HG02763 (cell line): ENCODE results near the gene PLLP.

Experiments
- ATAC-seq: cut with Tn5 transposase; IDR thresholded peaks from one replicate; pipeline ENCODE4 v1.9.1; 2021; ENCODE audit warnings: mild to moderate bottlenecking, moderate library complexity; ENCODE audit not compliant: unreplicated experiment

The PLLP gene

DNA sequence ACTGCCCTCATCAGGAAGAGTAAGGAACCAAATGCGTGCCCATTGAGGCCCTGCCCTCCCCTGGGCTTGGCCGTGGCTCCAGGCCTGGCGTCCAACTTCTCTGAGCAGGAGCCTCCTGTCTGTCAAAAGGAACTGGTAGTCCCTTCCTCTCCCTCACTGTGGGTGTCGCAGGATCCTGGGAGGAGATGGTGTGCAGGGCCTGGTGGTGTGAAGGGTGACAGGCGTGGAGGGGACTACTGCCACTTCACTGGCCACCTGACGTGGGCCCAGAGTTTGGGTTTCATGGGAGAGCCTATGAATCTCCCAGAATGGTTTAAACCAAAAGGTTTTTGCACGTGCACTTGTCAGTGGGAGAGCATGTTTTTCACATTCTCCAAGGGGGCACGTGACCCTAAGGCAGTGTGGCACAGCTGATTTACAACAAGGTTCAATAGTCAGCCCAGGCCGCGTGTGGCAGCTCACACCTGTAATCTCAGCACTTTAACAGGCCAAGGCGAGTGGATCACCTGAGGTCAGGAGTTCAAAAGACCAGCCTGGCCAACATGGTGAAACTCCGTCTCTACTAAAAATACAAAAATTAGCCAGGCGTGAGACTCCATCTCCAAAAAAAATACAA is 26.9 kb downstream of the PLLP start:
- no peak for ATAC-seq

DNA sequence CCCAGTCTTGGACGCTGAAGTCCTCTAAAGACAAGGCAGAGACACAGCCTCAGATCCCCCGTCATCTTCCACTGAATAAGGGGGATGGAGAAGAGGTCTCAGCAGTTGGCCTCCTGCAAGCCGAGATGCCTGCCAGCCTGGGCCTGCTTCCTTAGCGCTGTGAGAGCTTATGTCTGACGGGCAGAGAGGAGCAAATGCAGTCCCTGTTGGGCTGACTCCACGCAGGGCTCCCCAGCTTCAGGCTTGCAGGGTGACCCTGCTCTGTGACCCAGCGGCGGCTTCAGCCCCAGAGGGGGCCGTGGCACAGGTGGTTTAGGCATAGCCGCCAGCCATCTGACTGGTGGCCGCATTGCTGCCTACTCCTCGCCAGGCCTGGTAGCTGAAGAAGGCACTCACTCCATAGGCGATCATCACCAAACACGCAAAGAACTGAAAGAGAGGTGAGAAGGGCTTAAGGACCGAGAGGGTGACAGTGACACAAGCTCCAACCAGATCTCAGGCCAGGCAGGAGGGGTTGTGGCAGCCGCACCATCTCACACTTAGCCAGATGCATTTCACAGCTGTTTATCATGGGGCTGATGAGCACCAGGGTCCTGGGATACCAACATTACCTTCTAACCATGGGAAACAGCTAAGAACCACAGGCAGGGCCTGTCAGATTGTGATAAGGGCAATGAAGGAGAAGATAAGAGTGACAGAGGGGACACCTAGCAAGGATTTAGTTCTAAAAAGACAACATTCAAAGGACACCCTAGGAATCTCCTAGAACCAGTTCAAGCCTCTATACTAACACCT is 27.7 kb downstream of the PLLP start:
- ATAC-seq = no peak

DNA sequence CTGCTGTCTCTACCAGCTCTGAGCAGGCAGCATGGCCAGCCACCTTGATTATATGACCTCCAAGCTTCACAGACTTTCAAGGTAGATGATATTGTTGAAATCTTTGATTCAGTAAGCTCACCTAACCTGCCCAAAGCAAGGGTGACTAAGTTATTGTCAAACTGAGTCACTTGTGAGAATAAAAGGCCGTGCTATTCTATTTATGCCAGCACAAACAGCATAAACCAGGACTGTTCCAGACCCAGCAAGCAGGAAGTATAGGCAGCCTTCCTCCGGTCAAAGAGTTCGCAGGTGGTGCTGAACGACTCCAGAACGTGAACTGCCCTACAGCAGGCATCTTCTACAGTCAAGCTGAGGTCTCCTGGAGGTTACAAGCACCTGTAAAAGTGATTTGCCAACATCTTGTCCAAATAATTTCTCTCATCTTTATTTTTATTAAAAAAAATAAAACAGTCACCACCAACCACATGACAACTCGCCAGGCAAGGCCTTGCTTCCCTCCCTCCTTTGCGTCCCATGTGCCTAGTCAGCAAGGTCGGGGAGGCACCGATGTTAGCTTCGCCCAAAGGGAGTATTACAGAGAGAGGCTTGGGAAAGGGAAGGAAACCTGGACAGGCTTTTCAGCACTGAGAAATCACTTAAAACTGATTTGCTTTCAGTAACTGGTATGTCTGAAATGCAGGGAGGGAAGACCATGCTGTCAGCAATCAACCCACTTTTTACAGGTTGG is 28.6 kb downstream of the PLLP start:
- ATAC-seq = no peak

DNA sequence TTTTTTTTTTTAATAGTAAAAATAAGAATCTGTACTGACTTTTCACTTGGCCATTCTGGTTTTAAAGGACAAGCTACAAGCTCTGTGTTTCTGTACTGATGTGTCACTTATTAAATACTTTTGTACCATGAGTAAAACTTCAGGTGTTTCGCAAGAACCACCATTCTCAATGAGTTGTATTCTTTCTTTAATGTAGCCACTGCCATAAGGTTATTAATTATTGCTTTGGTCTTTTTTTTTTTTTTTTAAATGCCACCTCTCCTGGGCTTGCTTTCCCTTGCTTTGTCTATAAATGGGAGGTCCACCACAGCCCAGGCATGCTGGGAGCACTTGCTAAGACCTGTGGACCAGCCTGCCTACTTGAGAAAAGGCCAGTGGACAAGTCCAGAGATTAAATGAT is 31.0 kb downstream of the PLLP start:
- no peak for ATAC-seq

DNA sequence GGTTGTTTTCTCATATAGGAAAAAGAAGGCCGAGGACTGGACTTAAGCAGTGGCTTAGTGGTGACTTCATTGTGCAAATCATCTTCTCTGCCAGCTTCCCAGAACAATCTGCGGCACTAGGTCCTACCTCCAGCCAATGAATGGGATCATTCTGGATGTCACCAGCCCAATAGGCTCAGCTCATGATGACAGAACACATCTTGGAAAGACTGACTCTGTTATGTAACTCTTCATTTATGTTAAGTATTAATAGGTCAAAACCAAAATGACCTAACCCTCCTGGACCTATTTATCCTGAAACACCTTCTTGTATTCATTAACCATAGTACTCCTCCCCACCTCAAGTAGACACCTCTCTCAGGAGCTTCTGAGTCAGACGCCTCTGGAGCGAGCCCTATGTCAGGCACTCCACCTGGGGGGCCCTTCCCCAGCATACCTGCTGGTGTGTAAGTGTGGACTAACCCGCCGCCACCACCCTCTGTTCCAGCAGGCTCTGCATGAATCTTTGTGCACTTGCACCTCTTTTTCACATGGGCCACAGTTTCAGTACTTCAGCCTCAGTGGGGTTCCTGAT is 32.2 kb downstream of the PLLP start:
- ATAC-seq = no peak

DNA sequence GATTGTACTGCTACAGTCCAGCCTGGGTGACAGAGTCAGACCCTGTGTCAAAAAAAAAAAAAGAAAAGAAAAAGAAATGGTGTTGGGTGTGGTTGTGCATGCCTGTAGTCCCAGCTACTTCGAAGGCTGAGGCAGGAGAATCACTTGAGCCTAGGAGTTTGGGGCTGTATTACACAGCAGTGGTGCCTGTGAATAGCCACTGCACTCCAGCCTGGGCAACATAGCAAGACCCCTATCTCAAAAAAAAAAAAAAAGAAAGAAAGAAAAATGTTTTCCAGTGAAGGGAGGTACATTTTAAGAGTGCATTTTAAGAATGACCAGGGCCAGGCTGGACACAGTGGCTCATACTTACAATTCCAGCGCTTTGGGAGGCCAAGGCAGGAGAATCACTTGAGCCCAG is 33.1 kb downstream of the PLLP start:
- no peak for ATAC-seq

DNA sequence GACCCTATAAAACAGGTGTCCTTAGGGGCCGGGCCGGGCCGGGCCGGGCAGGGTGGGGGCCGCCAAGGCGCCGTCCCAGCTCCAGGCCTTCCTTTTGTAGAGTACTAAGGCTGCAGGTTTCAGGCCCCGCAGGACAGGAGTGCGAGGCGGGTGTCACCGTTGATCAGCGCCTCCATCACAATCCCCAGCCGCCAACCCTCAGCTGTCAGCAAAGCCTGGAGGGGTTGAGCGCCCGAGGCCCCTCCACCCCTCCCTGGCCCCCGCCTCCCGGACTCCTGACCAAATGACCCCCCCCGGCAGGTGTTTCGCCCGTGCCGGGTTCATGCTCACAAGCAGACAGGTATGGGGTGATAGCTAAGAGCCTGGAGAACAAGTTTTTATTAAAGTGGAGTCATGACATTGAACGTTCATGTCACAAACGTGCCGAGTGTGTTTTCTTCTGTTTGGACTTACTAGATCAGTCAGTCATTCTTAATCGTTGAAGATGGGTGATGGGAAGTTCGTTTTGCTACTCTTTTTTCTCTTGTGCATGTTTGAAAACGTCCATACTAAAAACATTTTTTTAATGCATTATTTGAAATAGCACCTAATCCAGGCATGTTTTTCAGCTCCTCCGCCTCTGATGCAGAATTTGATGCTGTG is 38.9 kb downstream of the PLLP start:
- ATAC-seq = peak; percentile 19

DNA sequence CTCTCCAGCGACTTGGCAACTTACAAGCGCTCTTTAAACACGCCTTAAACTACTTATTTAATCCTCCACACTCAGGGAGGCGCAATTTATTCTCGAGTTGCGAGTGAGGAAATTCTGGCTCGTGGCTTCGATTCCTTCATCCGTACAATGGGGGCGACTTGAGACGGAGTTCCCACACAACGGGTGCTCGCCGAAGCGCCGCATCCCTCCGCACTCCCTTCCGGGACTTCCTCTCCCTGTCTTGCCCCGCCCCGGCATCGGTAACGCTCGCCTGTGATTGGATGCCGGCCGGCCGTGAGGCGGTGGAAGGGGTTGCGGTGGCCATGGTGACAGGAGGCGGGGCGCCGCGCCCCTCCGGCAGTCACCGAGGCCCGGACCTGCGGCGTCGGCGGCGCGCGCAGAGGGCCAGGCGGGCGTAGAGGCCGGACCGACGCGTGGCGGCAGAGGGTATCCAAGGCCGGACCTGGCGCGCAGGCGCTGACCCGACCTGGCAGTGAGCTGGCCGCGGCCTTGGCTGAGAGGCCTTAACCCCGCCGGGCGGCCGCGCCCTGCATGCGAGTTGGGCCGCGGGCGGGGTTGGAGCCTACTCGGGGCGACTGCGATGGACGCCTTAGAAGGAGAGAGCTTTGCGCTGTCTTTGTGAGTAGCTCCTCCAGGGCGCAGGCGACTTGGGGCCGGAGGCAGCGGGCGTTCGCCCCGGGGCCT is 39.6 kb downstream of the PLLP start, which contains the start of gene ARL2BP:
Gene ARL2BP (plus strand): TSS at position 493 of the 705 bp plus-strand sequence. CDS start 109 bp downstream, at position 602.
- peak; percentile 97 for ATAC-seq

DNA sequence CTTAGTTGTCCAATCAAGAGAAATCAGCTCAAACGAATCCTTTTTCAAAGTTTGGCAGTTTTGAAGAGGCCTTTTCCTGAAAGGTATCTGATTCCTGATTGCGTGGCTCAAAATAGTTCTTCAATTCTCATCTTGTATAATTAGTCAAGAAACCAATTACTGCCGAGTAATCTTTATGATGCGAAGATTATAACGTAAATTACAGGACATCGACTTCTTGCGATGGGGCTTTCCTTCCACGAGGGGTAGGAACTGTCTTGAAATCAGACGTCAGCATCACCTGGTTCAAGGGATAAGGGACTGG is 40.1 kb downstream of the PLLP start:
- no peak for ATAC-seq

DNA sequence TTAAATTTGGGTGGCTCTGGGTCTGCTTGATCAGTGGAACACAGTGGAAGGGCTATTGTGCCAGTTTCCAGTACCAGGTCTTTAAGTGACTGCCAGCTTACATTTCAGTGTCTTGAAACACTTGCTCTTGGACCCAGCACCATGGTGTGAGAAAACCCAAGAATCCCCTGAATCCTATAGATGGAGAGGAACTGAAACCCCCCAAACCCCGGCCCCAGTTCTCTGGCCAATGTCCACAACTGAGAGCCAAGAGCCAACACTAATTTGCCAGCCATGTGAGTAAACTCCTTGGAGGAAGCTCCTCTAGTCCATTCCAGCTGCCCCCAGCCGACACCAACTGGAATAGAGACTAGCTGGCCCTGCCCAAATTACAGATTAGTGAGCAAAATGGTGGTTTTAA is 41.8 kb downstream of the PLLP start:
- ATAC-seq = no peak

DNA sequence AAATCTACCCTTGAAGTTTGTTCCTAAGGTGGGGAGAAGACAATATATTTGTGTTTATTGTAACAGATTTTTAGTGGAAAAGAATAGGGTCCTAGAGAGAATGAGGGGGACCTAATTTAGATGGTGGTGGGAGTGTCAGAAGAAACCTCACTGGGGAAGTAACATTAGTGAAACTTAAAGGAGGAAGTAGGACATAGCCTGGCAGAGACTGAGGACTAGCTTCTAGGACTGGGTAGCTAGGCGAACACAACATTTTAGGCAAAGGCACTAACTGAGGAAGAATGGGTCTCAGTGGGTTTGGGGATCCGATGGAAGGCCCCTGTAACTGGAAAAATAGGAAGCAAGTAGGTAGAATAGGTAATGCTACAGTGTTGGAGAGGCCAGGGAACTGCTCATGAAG is 43.6 kb downstream of the PLLP start:
- no peak for ATAC-seq

DNA sequence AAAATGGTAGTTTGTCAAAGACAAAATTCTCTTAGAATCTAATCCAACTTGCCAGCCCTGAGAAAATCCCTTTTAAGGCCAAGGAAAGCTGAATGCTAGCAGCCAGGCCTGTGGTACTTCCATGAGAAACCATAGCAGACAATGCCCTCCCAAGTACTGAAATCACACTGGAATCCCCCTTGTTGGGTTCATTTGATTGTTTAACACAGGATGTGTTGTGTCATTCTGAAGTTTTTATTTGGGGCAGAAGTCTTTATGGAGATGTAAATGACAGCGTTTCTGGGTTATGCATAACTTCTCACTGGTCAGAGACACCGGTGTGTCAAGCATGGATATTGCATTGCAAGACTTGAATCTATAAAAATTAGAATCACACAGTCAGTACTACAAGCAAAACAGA is 45.4 kb downstream of the PLLP start:
- ATAC-seq = no peak

DNA sequence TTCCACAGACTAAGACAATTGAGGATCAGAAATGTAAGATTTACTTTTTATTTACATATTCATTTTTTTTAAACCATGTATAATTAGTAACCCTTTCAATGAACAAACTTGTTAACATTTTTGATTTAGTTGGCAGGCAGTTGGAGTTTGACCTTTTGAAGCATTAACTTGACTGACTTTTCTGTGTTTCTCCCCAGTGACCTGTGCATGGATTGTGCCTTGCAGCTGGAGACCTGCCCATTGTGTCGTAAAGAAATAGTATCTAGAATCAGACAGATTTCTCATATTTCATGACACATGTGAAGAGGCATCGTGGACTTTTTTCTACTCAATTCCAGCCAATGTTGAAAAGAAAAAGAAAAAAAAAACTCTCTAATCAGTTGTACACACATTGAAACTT is 45.8 kb downstream of the PLLP start:
- no peak for ATAC-seq

DNA sequence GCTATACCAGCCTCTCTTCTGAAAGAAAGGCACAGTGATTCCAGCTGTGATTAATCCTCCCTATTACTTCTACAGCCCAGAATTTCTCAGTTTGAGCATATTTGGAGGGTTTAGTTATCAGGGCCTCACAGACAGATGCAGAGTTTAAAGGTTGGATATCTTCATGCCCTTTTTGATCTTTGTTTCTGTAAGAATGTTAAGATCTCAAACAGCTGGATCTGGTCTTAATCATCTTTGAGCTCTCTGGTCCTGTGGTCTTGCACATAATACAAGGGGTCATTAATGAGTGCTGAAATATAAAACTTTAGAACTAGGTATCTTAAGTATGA is 48.5 kb downstream of the PLLP start:
- ATAC-seq = no peak

DNA sequence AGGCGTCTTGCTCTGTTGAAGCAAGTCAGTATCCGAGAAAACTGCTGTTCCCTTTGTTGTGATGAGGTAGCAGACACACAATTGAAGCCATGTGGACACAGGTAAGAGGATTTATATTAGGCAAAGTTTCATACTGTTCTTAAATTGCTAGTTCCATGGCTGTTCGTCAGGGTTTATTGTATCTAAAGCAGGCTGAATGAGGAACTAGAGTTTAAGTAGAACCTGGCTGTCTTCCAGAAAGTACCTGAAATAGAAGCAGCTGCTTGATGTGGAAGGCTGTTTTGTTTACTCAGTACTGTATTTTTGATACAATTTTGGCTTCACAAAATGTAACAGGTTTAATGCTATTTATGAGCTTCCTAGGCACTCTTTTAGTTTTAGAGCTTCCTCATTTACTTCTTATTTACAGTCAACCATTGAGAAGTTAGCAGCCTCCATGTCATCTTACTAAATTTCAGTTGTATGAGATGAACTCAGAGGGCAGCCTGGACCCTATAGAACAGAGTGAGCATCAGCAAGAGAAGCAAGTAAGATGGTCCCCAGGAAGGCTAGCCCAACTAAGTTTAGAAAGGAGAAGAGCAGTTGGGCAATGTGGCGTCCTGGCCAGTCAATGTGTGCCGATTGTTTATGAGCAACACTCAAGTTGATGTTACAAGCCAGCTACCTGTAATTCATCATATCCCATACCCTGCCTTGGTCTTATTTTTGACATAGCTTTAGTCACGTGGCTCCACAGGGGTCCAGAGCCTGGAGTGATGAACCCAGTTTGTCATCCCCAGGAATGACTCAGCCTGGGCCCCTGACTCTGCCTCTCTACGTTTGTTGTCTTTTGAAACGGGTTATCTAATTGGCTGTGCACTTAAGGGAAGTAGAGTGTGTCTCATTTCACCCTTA is 49.1 kb downstream of the PLLP start:
- no peak for ATAC-seq

DNA sequence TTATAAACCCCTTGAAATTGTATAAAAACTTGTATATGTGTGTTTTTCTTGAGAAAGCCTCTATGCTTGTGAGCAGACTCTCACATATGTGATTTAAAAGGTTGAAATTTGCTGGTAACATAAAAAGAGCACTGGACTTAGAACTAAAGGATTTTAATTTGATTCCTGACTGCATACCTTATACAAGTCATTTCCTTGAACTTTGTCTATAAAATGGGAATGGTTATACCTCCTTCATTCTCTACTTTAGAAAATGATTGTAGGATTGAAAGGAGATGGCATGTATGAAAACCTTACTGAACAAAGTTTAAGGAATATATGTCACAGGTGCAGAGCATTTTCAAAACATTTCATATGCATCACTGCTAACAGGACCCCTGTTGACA is 49.8 kb downstream of the PLLP start:
- no peak for ATAC-seq

DNA sequence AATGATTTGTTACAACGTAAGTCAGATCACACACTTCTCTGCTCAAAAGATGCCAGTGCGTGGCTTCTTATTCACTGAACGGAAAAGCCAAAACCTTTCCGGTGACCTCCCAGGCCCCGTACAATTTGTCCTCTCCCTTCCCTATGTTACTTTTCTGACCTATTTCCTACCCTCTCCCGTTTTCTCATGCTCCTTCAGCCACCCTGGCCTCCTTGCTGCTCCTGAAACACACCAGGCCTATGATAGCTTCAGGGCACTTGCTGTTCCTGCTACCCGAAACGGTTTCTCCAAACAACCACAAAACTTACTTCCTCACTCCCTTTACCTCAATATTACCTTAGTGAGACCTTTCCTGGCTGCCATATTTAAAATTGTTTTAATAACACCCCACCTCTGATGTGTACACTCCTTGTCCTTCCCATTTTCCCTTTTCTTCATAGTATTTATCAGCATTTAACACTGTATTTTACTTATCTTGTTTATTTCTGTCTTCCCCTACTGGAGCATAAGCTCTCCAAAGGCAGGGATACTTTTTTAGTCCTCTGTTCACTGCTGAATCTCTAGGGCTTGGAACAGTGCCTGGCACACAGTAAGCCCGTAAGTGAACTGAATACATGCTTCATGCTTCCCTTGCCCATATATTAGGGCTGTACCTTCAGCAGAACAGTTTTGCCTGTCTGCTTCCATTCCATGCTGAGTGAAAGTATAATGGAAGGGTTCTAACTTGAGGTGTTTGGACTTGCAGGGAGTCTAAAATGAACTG is 50.3 kb downstream of the PLLP start:
- no peak for ATAC-seq

DNA sequence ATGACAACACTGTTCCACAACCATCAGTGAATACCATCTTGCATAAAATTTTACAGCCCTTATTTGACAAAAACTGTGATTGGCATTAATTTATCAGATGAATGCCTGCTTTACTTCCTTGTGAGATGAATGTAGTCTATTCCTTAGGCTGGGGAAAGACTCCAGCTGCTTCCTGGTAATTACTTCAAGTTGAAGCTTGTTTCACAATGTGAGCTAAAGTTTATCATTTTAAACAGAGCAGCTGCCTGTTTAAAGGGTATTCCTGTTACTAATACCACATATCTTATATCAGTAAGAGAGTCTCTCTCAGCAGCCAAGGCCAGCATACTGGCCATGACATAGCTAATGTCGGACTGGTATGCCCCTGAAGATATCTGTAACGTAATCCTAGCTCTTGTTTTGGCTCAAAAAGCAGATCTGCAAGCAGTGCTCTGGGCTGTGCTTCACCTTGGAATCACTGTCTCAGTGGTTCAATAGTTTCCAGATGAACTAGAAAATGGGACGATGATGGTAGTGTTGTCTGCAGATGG is 52.6 kb downstream of the PLLP start:
- no peak for ATAC-seq

DNA sequence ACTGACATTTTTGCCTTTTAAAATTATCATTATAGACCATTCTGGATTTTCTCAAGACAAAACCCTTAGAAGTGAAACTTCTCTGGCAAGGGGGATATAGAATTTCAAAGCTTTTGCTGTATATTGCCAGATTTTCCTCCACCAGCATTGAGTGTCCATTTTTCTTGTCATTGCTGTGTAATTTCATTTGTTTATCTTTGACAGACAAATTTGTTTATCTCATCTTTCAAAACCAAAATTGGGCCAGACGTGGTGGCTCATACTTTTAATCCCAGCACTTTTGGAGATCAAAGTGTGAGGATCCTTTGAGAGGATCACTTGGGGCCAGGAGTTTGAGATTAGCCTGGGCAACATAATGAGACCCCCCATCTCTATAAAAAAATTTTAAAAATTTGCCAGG is 55.4 kb downstream of the PLLP start:
- no peak for ATAC-seq
